Fibroblast of villous mesenchyme (primary cell): Measurements from ENCODE around the gene GDPD5. TPM values are rescaled to one million over a fixed set of nuclear protein-coding genes. Genes with fewer than 3 reads are reported as not detected.

ENCODE experiments used
- DNase-seq: peaks from one replicate; pipeline ENCODE4 v3.0.0-alpha.2; 2010; ENCODE audit warnings: low read depth
- H3K4me3 ChIP-seq: 2 replicates; pipeline ENCODE4 v1.5.1; 2011; ENCODE audit warnings: low read depth, mild to moderate bottlenecking, low read length
- CTCF ChIP-seq: IDR thresholded peaks from 2 replicates; pipeline ENCODE4 v1.5.1; 2012; ENCODE audit warnings: low read depth, mild to moderate bottlenecking, low read length; ENCODE audit not compliant: insufficient read depth
- total RNA-seq: library from RNA; depleted of rRNA; stranded (reverse); fragments of >200 nt; gene quantifications from 2 replicates; pipeline ENCODE4 v1.2.3, GENCODE V29; 2012

The GDPD5 gene
- total RNA-seq, 1 donor: 9.5 TPM

GRCh38 chr11:75549370-75549958 lies 23.7 kb upstream of the GDPD5 start:
- H3K4me3 ChIP-seq: no peak overlapping the region
- no peak for TF ChIP-seq CTCF
- no peak for DNase-seq

- H3K4me3 ChIP-seq: no peak overlapping the region
- TF ChIP-seq CTCF: no peak
- DNase-seq: no peak
These were observed 23.0 kb upstream of the GDPD5 start for GRCh38 chr11:75548595-75549272.

- H3K4me3 ChIP-seq: no peak overlapping the region
- peak; percentile 76 for DNase-seq
- TF ChIP-seq CTCF: peak; percentile 83
These were observed 21.9 kb upstream of the GDPD5 start for GRCh38 chr11:75547617-75548058.

- no peak for TF ChIP-seq CTCF
- DNase-seq: no peak
- H3K4me3 ChIP-seq: no peak overlapping the region
These were observed 21.4 kb upstream of the GDPD5 start for GRCh38 chr11:75547177-75547576.

- no peak for TF ChIP-seq CTCF
- no peak for DNase-seq
- no peak overlapping the region for H3K4me3 ChIP-seq
These were observed 18.1 kb upstream of the GDPD5 start for GRCh38 chr11:75543806-75544205.

- TF ChIP-seq CTCF: no peak
- no peak overlapping the region for H3K4me3 ChIP-seq
- no peak for DNase-seq
These were observed 16.3 kb upstream of the GDPD5 start for GRCh38 chr11:75542088-75542438.
